ENCODE data around the gene CEP70.
"Not testable (repeated sequence)": the region's sequence is repeated elsewhere in the genome, so short reads cannot be mapped to it uniquely, and the experiment has no call there.

Gene CEP70, protein sequence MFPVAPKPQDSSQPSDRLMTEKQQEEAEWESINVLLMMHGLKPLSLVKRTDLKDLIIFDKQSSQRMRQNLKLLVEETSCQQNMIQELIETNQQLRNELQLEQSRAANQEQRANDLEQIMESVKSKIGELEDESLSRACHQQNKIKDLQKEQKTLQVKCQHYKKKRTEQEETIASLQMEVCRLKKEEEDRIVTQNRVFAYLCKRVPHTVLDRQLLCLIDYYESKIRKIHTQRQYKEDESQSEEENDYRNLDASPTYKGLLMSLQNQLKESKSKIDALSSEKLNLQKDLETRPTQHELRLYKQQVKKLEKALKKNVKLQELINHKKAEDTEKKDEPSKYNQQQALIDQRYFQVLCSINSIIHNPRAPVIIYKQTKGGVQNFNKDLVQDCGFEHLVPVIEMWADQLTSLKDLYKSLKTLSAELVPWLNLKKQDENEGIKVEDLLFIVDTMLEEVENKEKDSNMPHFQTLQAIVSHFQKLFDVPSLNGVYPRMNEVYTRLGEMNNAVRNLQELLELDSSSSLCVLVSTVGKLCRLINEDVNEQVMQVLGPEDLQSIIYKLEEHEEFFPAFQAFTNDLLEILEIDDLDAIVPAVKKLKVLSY

DNA sequence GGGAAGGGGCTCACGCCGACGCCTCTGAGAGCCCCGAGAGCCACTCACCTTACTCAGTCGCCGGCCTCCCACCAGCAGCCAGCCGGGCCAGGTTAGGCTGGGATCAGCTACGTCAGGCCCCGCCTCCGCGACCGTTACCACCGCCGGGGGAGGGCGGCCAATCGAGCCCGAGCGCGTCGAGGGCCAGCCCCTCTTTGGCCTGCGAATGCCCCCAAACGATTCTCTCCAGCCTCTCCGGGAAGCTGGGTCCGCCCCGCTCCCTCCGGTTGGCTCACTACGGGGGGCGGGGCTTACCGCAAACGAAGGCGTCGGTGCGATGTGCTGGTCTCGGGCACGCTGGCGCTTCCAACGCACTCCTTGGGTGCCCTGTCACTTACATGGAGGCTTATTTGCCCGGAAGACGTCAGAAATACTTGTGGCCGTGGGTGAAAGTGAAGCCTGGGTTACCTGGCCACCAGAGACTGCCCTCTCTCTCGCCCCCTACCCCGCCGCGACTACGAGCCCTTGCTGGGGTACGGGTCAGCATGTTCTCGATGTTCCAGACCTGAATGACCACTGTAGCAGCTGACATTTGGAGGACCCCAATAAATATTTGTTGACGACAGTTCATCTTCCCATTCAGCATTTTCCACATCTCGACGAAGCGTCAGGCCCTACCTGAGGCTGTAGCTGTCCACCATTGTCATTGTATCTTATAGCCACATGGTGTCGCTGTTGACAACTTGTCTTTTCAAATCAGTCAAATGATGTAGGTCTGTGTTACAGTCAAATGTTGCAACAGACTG, at the start of gene CEP70:
Gene CEP70 (minus strand): TSS at position 111 of the 785 bp plus-strand sequence. CDS start 21,333 bp downstream, outside the sequence.
- no peak for DNase-seq

DNA sequence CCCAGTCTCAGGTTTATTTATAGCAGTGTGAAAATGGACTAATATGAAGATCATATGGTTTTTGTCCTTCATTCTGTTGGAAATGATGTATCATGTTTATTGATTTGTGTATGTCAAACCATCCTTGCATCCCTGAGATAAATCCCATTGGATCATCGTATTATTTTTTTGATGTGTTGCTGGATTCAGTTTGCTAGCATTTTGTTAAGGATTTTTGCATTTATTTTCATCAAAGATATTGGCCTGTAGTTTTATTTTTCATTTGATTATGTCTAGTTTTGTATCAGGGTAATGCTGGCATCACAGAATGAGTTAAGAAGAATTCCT, 48.8 kb upstream of the CEP70 start:
- no peak for DNase-seq

DNA sequence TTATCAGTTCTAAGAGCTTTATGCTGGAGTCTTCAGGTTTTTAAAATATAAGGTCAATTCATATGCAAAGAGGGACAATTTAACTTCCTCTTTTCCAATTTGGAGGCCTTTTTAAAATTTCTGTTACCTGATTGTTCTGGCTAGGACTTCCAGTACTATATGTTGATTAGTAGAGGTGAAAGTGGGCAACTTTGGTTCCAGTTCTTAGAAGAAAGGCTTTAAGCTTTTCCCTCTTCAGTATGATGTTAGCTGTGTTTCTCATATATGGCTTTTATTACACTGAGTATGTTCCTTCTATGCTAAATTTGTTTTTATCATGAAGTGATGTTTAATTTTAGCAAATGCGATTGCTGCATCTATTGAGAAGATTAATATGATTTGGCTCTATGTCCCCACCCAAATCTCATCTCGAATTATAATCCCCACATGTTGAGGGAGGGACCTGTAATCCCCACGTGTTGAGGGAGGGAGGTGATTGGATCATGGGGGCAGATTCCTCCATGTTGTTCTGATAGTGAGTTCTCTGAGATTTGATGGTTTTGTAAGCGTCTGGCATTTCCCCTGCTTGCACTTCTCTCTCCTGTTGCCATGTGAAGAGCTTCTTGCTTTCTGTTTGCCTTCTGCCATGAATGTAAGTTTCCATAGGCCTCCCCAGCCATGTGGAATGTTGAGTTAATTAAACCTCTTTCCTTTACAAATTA, 48.3 kb upstream of the CEP70 start:
- no peak for DNase-seq

DNA sequence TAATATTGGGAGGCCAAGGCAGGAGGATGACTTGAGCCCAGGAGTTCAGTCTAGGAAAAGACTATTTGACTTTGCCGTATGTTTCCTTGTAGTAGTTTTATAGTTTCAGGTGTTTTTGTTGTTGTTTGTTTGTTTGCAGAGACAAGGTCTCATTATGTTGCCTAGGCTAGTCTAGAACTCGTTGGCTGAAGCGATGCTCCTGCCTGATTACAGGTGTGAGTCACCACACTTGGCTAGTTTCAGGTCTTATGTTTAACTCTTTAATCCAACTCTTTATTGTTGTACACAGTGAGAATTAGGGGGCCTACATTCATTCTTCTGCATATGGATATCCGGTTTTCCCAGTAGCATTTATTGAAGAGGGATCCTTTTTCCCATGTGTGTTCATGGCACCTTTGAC, 46.5 kb upstream of the CEP70 start:
- DNase-seq, result no peak

DNA sequence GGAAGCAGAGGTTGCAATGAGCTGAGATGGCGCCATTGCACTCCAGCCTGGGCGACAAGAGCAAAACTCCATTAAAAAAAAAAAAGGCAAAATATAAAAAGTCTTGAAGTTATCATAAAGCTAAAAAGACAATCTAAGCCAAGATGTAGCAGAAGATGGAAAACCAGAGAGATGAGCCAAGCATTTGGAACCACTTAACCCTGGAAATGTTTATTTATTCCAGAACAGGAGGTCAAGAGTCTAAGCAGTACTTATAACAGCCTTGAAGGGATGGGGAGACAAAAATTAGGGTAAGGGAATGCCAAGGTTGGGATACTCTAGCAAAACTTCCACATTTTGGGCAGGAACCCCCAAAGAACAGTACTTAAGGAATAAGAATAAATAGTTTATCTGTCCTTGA, 44.6 kb upstream of the CEP70 start:
- DNase-seq, result no peak

DNA sequence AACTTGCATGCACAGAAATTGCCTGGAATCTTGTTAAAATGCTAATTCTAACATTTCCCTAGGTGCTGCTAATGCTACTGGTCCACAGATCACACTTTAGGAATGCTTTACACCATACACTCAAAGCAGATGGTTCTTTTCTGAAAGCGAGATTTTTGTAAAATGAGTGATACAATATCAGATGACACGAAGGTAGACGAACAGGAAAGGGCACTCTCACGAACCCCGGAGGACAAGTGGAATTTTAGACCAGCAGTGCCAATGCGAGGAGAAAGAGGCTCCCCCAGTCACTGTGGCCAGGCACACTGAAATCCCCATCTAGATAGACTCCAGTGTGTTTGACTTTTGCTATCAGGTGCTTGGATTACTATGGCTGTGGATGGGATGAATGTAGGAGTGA, 35.5 kb upstream of the CEP70 start:
- DNase-seq, result no peak

DNA sequence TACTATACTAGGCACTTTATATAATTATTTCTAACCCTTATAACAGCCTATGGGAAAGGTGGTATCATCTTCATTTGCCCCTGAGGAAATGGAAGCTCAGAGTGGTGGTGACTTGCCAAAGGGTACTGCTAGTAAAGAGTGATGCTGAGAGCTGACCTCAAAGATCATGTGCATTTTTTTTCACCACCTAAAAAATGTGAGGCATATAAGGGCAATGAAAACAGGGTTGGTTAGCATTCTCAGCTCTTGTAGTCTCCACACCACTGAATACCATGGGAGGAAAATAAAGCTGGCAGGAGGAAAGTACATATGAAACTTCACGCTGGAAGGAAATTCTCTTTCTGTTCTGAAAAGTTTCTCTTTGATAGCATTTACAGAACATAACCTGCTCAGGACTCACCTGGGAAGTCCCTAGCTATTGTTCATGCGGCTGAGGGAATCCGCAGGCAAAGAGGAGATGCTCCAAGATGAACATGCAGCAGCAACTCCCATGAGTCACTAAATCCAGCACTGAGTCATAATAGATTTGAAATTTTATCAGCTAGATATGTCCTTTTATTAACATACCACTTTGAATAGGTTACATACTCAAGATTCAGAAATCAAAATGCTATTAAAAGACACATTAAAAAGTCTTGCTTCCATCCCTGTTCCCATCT, 31.8 kb upstream of the CEP70 start:
- DNase-seq, result no peak

DNA sequence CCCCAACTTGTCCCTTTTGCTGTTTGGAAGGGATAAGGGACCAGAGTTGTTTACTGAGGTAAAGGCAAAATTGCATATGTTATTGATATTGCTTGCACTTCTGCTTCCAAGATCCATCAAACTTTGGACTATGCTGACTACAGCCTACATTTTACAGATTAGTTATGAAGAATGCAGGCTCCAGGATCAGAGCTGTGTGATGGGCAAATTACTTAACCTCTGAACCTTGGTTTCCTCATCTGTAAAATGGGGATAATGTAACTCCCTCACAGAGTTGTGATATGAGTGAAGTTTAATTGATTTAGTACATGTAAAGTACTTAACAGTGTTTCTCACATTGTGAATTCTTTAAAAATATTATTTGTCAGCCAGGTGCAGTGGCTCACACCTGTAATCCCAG, 30.5 kb upstream of the CEP70 start:
- DNase-seq, result no peak

DNA sequence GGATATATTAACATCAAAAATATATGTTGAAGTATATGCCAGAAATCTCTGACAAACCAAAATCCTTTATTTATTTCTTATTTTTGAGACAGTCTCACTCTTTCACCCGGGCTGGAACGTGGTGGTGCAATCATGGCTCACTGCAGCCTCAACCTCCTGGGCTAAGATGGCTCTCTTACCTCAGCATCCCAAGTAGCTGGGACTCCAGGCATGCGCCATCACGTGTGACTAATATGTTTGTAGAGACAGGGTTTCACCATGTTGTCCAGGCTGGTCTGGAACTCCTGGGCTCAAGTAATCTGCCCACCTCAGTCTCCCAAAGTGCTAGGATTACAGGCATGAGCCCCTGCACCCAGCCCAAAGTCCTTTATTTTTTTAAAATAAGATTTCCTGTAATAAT, 26.4 kb upstream of the CEP70 start:
- DNase-seq, result no peak

DNA sequence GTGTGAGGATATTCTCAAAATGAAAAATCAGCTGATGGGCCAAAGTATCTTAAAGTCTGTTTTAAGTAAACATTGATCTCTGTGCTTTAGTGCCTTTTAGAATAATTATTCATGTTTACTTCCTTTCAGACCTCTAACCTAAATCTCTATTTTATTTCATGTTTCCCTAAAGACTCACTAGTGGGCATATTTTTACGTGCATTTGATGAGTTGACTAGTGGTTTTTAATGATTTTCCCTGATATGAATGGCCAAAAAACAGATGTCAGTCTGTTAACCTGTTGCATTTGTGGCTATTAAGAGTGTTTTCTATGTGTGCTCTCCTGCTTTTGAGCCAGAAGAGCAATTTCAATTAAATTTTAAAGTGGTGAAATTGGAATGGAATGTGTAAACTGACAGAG, 21.4 kb upstream of the CEP70 start:
- no peak for DNase-seq

DNA sequence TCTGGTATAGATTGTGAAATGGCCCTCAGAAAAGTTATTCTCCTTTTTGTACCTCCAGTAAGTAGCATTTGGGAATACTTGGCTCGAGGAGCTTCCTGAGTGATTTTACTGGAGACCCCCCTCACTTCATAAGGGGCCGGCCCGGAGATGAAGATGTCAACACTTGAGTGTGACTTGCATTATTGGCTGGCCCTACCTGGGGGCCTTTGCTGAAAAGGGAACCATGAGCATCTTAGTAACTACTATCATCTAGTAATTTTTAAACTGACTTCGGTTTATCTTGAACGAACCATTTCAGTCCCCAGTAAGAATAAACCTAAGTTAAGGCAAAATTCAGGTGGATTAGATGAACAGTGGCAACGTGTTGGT, 15.8 kb upstream of the CEP70 start:
- DNase-seq, result no peak

DNA sequence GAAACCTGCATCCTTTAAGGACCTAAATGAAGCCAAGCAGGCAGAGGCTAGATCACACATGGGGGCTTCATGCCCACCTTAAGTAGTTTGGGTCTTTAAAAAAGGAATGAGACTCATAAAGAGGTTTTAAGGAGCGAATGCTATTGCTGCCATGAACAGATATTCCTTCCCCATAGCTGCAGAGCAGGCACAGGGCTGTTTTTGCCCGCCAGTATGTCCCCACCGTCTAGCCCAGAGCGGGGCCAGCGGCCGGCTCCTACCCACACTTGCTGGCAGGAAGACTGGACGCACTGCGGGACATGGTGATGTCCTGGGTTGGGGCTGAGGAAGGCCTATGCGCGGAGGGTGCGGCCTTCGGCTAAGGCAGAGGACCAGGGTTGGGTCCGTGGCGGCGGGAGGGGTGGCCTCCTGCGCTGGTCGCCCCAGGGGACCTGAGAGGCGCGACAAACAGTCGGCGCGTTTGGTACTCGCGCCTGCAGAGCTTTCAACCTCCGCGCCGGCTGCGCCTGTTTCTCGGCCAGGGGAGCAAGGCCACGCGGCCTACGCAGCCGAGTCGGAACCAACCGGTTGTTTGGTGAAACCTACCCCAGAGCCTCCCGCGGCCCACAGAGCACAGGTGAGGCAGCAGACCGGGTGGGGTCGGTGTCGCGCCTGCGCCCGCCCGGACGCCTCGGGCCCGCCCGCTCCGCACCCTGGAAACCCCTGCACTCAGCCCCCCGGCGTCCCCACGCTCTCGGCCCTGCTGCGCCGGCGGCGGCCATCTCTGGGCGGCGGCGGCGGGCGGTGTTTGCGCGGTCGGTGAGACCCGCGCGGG, 14.5 kb upstream of the CEP70 start, which contains the start of gene FAIM:
Gene FAIM (plus strand): TSS at position 450 of the 814 bp plus-strand sequence. CDS start 10,956 bp downstream, outside the sequence.
- peak; percentile 95 for DNase-seq

DNA sequence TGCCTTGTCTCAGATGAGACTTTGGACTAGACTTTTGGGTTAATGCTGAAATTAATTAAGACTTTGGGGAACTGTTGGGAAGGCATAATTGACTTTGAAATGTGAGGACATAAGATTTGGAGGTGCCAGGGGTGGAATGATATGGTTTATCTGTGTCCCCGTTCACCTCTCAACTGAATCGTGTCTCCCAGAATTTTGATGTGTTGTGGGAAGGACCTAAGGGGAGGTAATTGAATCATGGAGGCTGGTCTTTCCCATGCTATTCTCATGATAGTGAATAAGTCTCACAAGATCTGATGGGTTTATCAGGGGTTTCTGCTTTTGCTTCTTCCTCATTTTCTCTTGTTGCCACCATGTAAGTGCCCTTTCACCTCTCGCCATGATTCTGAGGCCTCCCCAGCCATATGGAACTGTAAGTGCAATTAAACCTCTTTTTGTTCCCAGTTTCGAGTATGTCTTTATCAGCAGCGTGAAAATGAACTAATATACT, 10.1 kb upstream of the CEP70 start:
- not testable (repeated sequence) for DNase-seq

DNA sequence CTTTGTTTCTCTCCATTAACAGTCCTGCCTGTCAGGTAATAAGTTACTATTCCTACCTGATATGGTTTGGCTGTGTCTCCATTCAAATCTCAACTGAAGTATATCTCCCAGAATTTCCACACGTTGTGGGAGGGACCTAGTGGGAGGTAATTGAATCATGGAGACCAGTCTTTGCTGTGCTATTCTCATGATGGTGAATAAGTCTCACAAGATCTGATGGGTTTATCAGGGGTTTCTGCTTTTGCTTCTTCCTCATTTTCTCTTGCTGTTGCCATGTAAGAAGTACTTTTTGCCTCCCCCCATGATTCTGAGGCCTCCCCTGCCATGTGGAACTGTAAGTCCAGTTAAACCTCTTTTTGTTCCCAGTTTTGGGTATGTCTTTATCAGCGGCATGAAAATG, 7.6 kb upstream of the CEP70 start:
- DNase-seq, result not testable (repeated sequence)

DNA sequence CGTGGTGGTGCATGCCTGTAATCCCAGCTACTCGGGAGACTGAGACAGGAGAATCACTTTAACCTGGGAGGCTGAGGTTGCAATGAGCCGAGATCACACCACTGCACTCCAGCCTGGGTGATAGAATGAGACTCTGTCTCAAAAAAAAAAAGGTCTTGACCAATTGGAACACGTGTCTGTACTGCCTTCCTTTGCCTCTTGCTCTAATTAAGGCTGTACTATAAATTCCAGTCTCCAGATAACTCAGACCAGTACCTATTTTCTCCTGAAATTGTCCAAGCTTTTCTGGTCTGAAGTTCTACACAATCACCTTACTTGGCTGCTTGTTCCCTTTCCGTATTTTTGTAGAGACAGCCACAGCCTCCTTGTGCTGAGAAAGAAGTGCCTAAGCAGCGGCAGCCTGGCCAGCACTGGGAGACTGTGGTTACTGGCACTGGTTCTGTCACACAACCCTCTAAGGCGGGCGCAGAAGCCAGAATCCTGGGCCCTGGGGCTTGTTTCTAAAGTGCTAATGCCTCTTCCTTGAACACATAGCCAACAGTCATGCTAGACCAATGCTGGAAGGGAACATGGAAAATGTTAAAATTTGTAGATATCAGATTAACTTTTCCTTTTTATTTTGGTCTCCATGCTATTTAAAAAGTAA, 6.2 kb upstream of the CEP70 start:
- no peak for DNase-seq

DNA sequence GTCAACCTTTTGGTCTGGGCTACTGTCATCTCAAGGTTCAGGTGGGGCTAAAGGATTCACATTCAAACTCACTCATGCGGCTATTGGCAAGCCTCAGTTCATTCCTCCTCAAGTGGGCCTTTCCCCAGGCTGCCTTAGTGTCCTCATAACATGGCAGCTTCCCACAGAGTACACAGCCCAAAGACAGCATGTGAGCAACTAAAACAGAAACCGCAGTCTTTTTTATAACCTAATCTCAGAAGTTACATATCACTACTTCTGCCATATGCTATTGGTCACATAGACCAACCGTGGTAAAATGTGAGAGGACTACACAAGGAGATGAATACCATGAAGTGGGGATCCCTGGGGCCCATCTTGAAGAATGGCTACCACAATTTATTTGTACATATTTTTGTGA, 4.5 kb upstream of the CEP70 start:
- no peak for DNase-seq

DNA sequence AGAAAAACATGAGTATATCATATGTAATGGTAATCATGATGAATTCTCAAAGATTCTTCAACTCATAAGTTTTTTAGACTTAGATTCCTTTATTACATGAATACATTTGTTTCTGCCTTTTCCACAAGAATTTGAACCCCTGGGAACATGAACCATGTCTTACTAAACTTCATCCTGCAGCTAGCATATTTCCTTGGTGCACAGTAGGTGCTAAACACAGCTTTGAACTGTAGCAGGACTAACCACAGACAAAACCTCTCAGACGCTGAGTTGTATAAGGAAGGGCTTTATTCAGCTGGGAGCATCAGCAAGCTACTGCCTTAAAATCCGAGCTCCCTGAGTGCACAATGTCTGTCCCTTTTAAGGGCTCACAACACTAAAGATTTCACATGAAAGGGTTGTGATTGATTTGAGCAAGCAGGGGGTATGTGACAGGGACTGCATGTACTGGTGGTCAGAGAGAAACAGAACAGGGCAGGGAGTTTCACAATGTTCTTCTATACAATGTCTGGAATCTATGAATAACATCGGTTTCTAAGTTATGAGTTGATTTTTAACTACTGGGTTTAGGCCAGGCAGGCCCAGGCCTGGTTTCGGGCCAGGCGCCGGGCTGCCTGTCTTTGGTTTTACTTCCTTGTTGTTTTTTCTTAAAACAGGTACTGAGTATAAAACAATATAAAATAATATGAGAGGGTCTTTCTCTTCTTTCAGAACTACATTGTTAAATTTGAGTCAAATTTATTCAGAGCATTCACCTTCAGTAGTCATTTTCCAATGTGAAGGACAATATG, 3.3 kb upstream of the CEP70 start:
- DNase-seq, result not testable (repeated sequence)

DNA sequence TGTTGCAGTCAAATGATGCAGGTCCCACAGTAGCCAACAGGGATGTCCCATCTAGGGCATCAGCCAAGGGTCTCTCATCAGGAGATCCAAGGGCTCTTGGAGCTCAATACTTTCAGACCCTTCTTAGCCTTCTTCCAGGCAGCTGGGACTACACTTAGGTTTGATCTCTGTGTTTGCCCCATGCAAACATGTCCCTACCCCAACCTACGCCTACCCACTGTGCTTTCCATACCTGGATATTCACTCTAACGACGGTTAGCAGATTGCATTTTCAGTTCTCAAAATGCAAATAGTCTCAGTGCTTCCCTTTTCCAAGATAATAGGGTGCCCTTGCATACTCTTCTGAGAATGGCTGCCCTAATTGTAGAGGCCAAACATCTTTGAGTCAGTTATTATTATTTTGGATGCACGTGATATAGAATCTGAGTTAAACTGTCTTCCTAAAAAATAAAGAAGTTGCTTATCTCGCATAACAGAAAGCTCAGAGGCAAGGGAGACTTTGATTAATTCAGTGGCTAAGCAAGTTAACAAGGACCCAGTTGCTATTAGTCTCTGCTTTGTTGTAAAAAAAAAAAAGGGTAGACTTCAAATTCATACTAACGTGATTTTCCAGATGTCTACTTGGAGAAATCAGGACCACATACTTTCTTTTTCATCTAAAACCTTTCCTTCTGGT, 1.0 kb upstream of the CEP70 start:
- no peak for DNase-seq

DNA sequence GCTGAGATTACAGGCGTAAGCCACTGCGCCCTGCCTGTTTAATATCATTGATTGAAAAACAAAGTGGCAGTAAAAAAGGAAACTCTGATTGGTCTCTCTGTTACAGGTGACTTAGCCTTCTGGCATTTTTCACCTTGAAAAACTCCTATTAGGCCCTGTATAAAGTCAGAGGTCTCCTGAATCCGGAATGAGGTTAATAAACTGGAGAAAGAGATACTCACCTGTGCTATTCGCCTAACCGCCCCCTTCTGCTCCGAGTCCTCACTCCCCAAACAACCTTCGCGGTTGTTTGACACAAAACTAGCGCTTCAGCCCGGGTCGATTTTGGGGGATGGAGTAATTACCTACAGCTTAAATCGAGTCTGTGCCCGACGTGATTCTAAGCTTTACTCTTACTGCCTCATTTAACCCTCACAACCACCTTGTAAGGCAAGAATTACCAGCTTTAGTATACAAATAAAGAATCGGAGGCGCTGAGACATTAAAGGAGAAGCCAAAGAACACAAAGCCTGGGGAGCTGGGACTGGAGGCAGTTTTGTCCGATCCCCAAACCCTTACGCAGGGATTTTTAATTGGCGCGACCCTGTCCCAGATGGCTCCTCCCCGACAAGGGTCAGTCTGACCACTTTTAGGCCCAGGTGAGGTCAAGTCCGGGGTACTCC, 441 bp downstream of the CEP70 start:
- no peak for DNase-seq
